VCaP (cell line): Measurements from ENCODE around the gene PALD1.

Experiments used
- H3K27ac ChIP-seq: fragments of 450-650 bp; 2 replicates; pipeline ENCODE4 v1.5.1; 2017
- TF ChIP-seq, protein P1 (sequence below): fragments of 450-650 bp; conservative IDR thresholded peaks from 2 replicates; pipeline ENCODE4 v1.5.1; 2017; ENCODE audit warnings: mild to moderate bottlenecking, moderate library complexity

PALD1 gene

GRCh38 chr10:70445718-70446657 lies 32.6 kb upstream of the PALD1 start:
- TF ChIP-seq, protein P1, sequence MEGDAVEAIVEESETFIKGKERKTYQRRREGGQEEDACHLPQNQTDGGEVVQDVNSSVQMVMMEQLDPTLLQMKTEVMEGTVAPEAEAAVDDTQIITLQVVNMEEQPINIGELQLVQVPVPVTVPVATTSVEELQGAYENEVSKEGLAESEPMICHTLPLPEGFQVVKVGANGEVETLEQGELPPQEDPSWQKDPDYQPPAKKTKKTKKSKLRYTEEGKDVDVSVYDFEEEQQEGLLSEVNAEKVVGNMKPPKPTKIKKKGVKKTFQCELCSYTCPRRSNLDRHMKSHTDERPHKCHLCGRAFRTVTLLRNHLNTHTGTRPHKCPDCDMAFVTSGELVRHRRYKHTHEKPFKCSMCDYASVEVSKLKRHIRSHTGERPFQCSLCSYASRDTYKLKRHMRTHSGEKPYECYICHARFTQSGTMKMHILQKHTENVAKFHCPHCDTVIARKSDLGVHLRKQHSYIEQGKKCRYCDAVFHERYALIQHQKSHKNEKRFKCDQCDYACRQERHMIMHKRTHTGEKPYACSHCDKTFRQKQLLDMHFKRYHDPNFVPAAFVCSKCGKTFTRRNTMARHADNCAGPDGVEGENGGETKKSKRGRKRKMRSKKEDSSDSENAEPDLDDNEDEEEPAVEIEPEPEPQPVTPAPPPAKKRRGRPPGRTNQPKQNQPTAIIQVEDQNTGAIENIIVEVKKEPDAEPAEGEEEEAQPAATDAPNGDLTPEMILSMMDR = no peak
- no peak overlapping the region for H3K27ac ChIP-seq

GRCh38 chr10:70448236-70448635 lies 30.3 kb upstream of the PALD1 start:
- H3K27ac ChIP-seq = no peak overlapping the region

DNA sequence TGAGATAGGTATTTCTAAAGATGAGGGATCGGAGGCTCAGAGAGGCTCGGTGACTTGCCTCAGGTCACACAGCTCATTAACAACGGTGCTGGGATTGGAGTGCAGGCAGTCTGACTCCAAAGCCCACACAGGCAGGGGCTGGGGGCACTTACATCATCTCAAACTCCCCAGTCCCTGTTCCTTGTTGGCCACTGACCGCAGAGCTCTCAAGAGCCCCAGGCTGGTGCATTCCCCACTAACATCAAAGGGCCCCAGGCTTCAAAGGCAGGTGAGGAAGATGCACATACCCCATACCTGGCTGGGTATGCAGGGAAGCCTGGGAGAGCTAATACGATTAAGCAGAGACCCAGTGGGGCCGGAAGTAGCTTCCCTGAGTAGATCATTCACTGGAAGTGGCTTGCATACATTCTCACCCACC lies 23.3 kb upstream of the PALD1 start:
- H3K27ac ChIP-seq = no peak overlapping the region
- TF ChIP-seq, protein P1 = no peak

More at GRCh38 chr10:70448236-70448635, 30.3 kb upstream of the PALD1 start:
- TF ChIP-seq, protein P1 = no peak

GRCh38 chr10:70456164-70456563 lies 22.4 kb upstream of the PALD1 start:
- no peak overlapping the region for H3K27ac ChIP-seq
- TF ChIP-seq, protein P1 = no peak

GRCh38 chr10:70457759-70458305 lies 20.7 kb upstream of the PALD1 start:
- TF ChIP-seq, protein P1 = no peak
- H3K27ac ChIP-seq = no peak overlapping the region

DNA sequence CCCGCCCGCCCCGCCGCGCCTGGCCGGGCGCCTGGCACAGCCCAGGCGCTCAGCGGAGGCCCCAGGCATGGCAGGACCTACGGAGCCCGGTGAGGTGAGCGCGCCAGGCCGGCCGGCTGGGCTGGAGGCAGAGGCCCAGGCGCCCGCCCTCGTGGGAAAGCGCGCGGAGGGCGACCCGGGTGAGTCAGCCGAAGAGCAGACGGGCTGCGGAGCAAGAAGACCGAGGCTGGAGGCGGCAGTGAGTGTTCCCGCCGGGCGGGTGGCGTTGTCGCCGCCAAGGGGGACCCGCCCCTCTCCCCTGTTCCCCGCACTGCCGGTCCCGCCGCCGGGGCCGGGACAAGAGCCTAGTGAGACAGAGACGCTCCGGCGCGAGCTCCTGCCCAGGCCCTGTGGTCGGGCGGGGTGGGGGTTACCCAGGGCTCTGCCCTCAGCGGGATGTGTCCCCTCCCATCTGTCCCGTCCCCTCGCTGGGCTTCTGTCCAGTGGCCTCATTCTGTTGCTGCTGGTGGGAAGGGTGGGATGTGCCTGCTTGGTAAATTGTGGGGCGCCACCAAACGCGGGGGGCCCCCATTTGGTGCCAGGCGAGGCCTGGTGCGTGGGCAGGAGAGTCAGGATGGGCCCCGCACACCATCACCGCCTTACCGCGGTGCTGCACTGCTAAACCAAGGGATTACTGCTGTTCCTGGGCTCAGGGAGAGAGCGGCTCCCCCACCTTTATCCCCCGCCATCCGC lies 20.1 kb upstream of the PALD1 start:
- TF ChIP-seq, protein P1 = no peak
- H3K27ac ChIP-seq = no peak overlapping the region
